22Rv1 (cell line): ENCODE results near the gene ASF1B.

ENCODE experiments used
- ZFX ChIP-seq: fragments of 450-650 bp; IDR thresholded peaks from 2 replicates; pipeline ENCODE4 v1.6.1; 2017; ENCODE audit warnings: antibody characterized with exemption, borderline replicate concordance
- TF ChIP-seq, protein P1 (sequence below): fragments of 450-650 bp; IDR thresholded peaks from 2 replicates; pipeline ENCODE4 v1.5.1; 2017; ENCODE audit warnings: mild to moderate bottlenecking

DNA sequence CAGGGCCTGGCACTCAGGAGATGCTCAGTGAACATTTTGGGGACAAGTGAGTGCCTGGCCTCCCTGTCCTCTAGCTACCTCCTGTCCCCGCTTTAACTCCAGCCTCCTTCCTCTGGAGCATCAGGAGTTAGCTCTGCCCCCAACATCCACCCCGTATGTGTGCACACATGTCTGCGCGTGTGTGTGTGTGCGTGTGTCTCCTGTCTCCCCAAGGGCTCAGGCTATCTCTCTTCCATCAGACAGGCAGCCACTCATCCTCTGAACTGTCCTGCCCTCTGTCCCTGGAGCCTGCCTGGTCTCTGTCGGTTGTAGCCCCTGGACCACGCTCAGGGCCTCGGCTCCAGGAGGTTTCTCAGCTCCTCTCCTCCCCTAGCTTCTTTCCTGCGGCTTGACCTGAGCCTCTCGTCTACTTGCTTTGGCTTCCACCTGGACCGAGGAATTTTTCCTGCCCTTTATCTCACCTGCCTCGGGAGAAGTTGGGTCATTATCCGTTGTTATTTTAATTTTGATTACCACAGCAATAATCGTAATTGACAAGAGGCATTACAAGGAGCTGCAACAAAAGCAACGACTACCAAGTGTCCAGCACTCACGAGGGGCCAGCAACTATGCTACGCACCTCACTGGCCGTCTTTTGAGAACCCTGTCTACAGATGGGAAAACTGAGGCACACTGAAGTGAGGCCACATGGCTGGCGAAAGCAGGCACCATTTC lies 32.0 kb upstream of the ASF1B start:
- TF ChIP-seq, protein P1, sequence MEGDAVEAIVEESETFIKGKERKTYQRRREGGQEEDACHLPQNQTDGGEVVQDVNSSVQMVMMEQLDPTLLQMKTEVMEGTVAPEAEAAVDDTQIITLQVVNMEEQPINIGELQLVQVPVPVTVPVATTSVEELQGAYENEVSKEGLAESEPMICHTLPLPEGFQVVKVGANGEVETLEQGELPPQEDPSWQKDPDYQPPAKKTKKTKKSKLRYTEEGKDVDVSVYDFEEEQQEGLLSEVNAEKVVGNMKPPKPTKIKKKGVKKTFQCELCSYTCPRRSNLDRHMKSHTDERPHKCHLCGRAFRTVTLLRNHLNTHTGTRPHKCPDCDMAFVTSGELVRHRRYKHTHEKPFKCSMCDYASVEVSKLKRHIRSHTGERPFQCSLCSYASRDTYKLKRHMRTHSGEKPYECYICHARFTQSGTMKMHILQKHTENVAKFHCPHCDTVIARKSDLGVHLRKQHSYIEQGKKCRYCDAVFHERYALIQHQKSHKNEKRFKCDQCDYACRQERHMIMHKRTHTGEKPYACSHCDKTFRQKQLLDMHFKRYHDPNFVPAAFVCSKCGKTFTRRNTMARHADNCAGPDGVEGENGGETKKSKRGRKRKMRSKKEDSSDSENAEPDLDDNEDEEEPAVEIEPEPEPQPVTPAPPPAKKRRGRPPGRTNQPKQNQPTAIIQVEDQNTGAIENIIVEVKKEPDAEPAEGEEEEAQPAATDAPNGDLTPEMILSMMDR, result no peak
- no peak for TF ChIP-seq ZFX
